LNCaP clone FGC (cell line): ENCODE measurements around the gene EYA3.
A peak's percentile ranks its signal among the peaks of the same experiment; 100 is the strongest.

Experiments used
- DNase-seq: peaks from one replicate; pipeline ENCODE4 v3.0.0-alpha.2; 2011; ENCODE audit warnings: low read depth
- H3K4me3 ChIP-seq: 2 replicates; pipeline ENCODE4 v1.5.1; 2011; ENCODE audit warnings: mild to moderate bottlenecking, low read depth, low read length, control low read depth
- TF ChIP-seq, protein P1 (sequence below): IDR thresholded peaks from 2 replicates; pipeline ENCODE4 v1.5.1; 2012; ENCODE audit warnings: mild to moderate bottlenecking; ENCODE audit not compliant: control insufficient read depth, insufficient read depth; ENCODE audit errors: extremely low read depth

Gene EYA3

GRCh38 chr1:28088168-28088961 lies at the start of gene EYA3:
Gene EYA3 (minus strand): TSS chr1:28088610. CDS start chr1:28058026, 30,584 bp downstream.
- peak within 1 kb of the TSS; percentile 89 for H3K4me3 ChIP-seq
- TF ChIP-seq, protein P1, sequence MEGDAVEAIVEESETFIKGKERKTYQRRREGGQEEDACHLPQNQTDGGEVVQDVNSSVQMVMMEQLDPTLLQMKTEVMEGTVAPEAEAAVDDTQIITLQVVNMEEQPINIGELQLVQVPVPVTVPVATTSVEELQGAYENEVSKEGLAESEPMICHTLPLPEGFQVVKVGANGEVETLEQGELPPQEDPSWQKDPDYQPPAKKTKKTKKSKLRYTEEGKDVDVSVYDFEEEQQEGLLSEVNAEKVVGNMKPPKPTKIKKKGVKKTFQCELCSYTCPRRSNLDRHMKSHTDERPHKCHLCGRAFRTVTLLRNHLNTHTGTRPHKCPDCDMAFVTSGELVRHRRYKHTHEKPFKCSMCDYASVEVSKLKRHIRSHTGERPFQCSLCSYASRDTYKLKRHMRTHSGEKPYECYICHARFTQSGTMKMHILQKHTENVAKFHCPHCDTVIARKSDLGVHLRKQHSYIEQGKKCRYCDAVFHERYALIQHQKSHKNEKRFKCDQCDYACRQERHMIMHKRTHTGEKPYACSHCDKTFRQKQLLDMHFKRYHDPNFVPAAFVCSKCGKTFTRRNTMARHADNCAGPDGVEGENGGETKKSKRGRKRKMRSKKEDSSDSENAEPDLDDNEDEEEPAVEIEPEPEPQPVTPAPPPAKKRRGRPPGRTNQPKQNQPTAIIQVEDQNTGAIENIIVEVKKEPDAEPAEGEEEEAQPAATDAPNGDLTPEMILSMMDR, result no peak
- DNase-seq, result peak; percentile 95

DNA sequence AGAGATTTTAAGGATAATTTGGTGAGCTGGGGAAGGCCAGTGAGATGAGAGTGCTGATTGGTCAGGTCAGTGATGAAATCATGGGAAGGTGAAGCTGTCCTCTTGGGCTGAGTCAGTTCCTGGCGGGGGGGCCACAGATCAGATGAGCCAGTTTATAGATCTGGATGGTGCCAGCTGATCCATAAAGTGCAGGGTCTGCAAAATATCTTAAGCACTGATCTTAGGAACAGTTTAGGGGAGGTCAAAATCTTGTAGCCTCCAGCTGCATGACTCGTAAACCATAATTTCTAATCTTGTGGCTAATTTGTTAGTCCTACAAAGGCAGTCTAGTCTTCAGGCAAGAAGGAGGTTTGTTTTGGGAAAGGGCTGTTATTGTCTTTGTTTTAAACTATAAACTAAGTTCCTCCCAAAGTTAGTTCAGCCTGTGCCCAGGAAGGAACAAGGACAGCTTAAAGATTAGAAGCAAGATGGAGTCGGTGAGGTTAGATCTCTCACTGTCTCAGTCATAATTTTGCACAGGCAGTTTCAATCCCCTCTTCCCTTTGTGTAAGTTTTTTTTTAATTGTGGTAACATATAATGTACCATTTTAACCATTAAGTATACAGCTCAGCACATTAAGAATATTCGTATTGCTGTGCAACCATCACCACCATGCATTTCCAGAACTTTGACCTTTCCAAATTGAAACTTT lies 48.7 kb upstream of the EYA3 start:
- no peak overlapping the region for H3K4me3 ChIP-seq
- no peak for DNase-seq
- TF ChIP-seq, protein P1, result no peak

DNA sequence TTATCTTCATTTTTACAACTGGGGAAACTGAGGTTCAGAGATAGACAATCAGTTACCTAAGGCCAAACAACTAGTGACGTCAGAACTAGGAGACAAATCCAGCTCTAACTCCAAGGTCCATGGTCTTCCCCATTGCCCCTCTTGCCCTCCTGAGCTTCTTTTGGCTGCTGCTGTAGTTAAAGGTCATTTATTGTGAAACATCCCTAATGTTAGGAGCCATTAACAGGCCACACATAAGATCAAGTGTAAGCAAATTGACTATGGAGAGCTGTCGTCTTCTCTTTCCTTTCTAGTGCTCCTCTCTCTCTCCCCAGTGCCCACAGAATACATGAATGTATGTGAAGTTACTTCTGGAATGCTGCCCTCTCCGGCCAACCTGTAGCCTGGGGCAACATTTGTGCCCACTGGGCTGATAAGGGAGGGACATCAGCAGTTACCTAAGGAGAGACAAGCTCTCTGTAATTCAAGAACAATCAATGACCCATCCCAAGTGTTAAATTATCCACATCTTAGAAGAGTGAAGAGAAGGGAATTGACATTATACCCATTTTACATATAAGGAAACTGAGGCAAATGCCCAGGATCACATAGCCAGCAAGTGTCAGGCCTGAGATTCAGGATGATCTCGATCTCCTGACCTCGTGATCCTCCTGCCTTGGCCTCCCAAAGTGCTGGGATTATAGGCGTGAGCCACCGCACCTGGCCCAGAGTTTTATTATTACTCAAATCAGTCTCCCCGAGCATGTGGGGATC lies 47.9 kb upstream of the EYA3 start:
- H3K4me3 ChIP-seq, result no peak overlapping the region
- TF ChIP-seq, protein P1, result no peak
- no peak for DNase-seq

DNA sequence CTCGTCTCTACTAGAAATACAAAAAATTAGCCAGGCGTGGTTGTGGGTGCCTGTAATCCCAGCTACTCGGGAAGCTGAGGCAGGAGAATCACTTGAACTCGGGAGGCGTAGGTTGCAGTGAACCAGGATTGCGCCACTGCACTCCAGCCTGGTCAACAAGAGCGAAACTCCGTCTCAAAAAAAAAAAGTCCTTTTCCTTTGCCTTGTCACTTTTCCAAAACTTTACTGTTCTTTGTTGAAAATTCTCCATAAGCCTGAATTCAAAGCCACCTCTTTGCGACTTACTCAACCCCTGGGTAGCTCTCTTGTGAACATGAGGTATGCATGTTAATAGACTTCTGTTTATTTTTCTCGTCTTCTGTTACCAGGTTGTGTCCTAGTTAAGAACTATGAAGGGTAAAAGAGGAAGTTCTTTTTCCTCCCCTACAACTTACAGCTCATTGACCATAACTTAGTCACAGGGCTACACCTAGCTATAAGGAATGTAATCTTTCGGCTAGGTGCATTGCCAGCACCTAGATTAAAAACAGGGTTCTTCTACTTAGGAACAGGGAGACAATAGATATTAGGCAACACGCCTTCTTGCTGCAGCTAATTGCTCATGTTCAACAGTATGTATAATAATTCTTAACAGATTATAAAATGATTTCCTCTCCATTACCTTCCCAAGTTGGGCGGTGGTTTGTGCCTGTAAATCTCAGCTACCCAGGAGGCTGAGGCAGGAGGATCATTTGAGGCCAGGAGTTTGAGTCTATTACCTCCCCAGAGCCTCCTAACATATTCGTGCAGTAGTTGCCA lies 47.2 kb upstream of the EYA3 start:
- H3K4me3 ChIP-seq, result no peak overlapping the region
- no peak for DNase-seq
- TF ChIP-seq, protein P1, result no peak

DNA sequence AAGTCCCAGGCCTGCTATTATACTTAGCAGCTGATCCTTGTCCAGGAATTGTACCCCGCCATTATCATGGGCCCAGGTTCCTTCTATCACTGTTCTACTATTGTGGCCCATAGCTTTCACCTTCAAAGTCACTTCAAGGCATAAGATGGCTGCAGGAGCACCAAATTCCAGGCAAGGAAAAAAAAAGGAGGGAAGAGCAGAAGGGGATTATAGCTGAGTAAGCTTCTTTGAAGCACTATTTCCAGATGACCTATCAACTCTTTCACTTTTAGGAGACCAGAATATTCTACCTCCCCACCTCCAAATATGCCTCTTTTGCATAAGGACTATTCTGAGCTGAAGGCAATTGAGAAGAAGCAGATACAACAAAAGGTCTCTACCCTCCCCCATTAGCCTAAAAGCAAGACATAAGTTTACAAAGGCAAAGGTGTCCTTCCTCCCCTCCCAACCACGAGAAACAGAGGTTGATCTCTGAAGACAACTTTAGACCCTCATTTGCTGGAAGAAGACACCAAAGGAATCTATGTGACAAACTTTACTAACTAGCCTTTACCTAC lies 46.3 kb upstream of the EYA3 start:
- no peak overlapping the region for H3K4me3 ChIP-seq
- DNase-seq, result no peak
- TF ChIP-seq, protein P1, result no peak
